HG02571 (cell line): ENCODE measurements around the gene HYAL1.
A peak's percentile ranks its signal among the peaks of the same experiment; 100 is the strongest.

Source experiments
- ATAC-seq: cut with Tn5 transposase; IDR thresholded peaks from one replicate; pipeline ENCODE4 v1.9.1; 2021; ENCODE audit warnings: mild to moderate bottlenecking, moderate library complexity; ENCODE audit not compliant: unreplicated experiment

HYAL1 gene

DNA sequence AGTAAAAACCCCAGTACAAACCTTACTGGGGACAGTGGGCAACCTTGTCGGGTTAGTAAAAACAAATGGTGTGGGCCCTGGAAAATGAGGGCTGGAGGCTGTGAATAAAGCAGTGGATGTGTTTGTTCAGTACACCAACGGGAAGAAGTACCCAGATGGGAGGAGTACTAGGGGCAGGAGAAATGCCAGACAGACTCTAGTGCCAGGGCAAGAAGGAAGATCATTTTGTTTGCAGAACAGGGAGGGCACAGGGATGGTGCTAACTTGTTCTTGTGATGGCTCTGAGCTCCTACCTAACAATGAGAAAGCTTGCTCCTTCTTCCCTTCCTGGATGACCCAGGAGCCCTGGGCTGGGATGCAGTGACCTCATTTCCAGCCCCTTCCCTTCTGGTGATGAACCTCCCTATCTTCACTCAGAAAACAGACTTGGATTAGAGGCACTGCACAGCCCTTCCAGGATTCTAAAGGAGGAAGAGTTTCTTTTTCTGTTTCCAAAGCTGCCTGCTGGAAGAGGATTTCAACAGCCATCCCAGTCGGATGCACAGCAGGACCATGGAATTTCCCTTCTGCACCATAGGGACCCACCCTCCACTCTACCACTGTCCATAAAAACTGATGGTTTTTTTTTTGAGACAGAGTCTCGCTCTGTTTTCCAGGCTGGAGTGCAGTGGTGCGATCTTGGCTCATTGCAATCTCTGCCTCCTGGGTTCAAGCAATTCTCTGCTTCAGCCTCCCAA lies 31.1 kb upstream of the HYAL1 start:
- ATAC-seq = no peak

DNA sequence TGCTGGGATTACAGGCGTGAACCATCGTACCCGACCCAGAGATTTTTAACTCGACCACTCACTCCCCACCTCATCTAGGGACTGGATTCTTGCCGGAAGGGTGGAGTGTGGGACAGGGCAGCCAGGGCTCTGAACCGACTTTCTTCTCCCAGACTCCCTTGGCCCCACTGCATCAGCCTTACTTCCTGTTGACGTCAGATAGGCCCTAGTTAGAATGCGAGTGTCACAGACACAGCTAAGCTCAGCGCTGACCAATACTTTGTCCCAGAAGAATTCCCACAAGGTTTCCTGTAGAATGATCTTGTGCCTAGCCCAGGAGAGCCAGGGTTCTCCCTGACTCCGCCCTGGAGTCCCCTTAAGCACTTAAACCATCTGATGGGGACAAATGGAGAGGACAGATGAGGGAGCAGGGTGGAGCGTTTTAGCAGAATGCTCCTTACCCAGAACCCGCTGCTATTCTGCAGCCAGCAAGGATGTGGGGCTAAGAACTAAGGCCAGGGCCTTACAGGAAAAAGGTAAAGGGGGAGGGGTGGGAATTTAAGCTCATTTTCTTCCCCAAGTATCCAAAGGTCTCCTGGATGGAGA lies 30.5 kb upstream of the HYAL1 start:
- ATAC-seq = no peak

DNA sequence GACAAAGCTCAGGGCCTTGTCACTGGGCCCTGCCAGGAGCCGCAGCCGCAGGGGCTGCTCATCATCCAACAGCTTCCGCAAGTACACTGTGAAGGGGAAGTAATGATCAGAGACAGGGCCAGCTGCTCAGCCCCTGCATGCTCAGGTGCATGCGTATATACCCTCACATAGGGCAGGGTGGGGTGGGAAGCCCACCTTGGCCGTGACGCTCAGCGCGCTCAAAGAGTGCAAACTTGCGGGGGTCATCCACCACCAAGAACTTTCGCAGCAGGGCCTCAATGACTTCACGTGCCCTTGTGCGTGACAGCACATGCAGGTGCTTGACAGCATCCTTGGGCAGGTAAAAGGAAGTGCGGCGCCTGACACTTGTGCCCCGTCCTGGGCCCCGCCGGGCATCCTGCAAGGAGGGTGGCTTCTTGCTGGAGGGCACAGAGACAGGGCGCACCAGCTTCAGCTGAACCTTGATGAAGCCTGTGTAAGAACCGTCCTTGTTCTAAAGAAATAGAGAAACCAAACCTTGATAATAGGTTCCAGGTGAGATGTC lies 28.1 kb upstream of the HYAL1 start:
- no peak for ATAC-seq

DNA sequence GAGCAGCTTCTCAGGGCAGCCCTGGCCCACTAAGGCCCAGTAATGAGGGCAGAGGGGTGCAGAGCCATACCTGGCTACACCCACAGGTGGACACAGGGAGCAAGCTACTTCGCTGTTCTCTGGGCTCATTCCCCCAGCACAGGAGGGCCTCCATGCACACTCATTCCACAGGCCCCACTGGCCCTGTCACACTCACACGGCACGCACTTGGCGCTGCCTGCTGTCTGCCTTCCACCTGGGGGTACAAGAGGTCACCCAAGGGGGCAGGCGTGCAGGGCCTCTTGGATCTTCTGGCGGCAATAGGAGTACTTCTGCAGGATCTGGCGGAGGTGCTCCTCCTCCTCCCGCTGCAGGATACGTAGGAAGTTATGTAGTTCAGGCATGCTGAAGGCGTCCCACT lies 27.0 kb upstream of the HYAL1 start:
- ATAC-seq = no peak

DNA sequence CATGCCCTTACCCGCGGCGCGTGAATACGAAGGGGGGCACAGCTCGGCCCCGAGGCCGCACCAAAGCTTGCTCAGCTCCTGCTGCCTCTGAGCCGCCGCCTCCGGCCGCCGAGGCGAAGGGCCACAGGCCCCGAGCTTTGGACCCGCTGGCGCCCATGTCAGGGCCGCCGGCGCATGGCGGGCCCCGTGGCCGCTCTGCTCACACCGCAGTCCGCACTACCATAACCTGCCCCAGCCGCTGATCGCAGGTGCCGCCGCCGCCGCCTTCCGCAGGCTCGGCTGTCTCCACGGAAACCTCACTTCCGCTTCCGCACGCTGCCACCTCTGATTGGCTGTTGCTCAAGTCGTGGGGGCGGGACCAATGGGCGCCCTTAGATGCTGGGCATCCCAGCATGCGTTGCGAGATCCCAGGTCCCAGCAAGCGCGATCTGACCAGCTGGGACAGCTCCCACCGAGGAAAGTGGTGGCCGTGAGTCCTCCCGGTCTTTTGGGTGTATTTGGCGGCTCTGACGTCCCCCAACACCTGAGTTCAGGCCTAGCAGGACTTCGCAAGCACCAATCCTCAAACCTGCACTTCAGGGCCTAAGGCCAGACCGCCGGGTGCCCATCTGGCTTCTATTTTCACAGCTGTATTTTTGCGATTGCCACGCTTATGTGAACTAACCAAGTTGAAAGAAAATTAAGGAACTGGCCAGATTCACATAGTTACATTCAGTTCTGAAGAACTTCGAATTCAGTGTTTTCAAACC lies 24.7 kb upstream of the HYAL1 start, which contains the start of gene TUSC2:
TUSC2 (minus strand) TSS at position 281 of the 749 bp plus-strand sequence; CDS start at position 157, 124 bp downstream.
- ATAC-seq = peak; percentile 89

GRCh38 chr3:50327129-50327528 lies 23.8 kb upstream of the HYAL1 start:
- ATAC-seq = no peak

DNA sequence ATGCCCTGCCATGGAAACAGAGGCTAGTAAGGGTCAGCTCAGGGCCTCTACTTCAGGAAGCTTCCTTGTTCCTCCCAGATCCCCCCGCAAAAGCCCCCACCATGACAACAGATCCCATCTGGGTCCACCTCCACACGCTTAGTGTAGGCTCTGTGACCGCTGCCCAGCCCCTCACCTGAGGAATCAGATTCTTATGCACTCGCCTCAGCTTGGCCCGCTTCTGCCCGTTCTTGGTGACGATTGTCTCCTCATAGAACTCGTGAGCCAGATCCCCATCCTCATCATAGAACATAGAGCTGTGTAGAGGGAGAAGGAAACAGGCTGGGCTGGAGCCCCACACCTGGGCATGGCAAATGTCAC lies 22.8 kb upstream of the HYAL1 start:
- no peak for ATAC-seq

- no peak for ATAC-seq
These were observed 22.3 kb upstream of the HYAL1 start for GRCh38 chr3:50325497-50326181.

DNA sequence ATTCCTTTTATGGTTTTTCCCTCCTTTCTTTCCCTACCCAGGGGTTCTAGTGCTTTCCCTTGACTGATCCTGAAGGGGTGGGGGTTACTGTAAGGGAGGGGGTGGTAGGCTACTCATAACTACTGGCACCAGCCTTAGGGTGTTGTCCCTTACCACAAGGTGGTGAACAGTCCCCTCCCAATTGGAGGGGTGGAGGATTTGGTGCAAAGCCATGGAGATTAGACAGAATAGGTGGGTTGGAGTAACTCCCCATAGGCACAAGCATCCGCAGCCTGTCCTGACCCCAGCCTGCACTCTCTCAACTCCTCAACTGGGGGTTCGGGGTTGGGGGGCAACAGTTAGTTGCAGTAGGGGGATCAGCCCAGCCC lies 21.7 kb upstream of the HYAL1 start:
- no peak for ATAC-seq

GRCh38 chr3:50324351-50325112 lies 21.2 kb upstream of the HYAL1 start:
- ATAC-seq = no peak

- ATAC-seq = no peak
These were observed 20.3 kb upstream of the HYAL1 start for GRCh38 chr3:50323614-50324199.

DNA sequence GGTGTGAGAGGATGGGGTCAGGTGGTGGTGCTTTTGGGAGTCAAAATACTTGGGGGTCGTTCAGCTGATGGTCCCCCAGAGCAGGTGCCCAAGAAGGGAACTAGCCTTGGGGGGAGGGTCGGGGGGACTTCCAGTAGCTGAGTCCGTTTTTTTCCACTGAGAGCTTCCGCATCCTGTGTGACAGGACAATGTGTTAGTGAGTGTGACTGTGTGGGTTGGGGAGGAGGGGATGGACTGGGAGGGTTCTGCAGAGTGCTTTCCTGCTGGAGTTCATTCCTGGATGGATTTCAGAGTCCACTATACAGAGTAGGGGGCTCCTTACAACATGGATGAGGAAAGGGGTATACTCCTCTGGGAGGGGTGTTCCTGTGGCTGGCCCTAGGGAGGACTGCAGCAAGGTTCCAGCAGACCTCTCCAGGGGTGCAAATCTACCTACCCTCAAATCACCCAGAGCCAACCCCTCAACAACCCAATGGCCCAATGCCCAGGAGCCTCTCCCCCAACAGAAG lies 19.8 kb upstream of the HYAL1 start:
- ATAC-seq = no peak

GRCh38 chr3:50322386-50323091 lies 19.2 kb upstream of the HYAL1 start, which contains the start of gene HYAL2:
Gene HYAL2, minus strand, starts transcription at chr3:50322745. Its CDS starts 2,256 bp downstream, at chr3:50320489.
- ATAC-seq = no peak

DNA sequence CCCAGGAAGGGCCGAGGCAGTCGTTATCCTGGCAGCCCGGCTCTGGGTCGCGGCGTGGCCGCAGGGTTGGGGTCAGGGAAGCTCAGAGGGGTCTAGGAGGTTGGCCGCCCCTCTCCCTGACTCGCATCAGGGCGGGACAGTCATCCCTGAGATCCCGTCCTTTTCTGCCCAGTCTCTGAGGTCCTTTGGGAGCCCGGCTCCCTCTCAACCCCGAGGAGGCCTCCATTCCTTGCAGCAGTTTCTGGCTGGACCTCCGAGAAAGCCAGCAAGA lies 18.7 kb upstream of the HYAL1 start:
- no peak for ATAC-seq

GRCh38 chr3:50321336-50322114 lies 18.2 kb upstream of the HYAL1 start:
- peak; percentile 71 for ATAC-seq

- peak; percentile 49 for ATAC-seq
These were observed 17.5 kb upstream of the HYAL1 start for GRCh38 chr3:50320853-50321335.

GRCh38 chr3:50319894-50320625 lies 16.7 kb upstream of the HYAL1 start:
- ATAC-seq = no peak
